Esophagus squamous epithelium (tissue), 5 donors: ENCODE data around the gene UTP14A. TPM values are rescaled to one million over a fixed set of nuclear protein-coding genes. Genes with fewer than 3 reads are reported as not detected.

ENCODE experiments used
- DNase-seq: peaks from one replicate; lab custom pipeline; 2025; lab: John Stamatoyannopoulos, UW
- H3K27ac ChIP-seq, 4 donors: fragments of 200-600 bp; sonication (generic); one replicate each; pipeline ENCODE4 v1.5.1; 2016 to 2019; ENCODE audit warnings: mild to moderate bottlenecking in 1 of 4
- H3K27me3 ChIP-seq, 4 donors: fragments of 200-600 bp; sonication (generic); 1 replicate in 3 of 4; 2 replicates in 1 of 4; pipeline versions ENCODE4 v1.5.1 to v1.6.0; 2017 to 2021; ENCODE audit warnings: antibody characterized with exemption in 1 of 4
- H3K36me3 ChIP-seq, 3 donors: fragments of 200-600 bp; sonication (generic); one replicate each; pipeline ENCODE4 v1.5.1; 2016 to 2019
- H3K4me1 ChIP-seq, 3 donors: fragments of 200-600 bp; sonication (generic); one replicate each; pipeline ENCODE4 v1.5.1; 2017 to 2019
- H3K4me3 ChIP-seq, 4 donors: fragments of 200-600 bp; sonication (generic); 1 replicate in 3 of 4; 2 replicates in 1 of 4; pipeline ENCODE4 v1.5.1; 2016 to 2019; ENCODE audit warnings: mild to moderate bottlenecking in 2 of 4, moderate library complexity in 1 of 4
- H3K9me3 ChIP-seq, 3 donors: fragments of 200-600 bp; sonication (generic); one replicate each; pipeline ENCODE4 v1.5.1; 2016 to 2019
- CTCF ChIP-seq, 6 experiments: fragments of 450-650 bp in 4 of 6; fragments of 200-600 bp in 2 of 6; sonication (generic) in 2 of 6; IDR thresholded peaks; one replicate each; pipeline ENCODE4 v1.5.1; 2016 to 2019; ENCODE audit warnings: antibody characterized with exemption in 6 of 6, mild to moderate bottlenecking in 4 of 6, moderate library complexity in 4 of 6
- POLR2A ChIP-seq, 4 donors: fragments of 450-650 bp; IDR thresholded peaks; one replicate each; pipeline ENCODE4 v1.6.1; 2017; ENCODE audit warnings: antibody characterized with exemption in 4 of 4, mild to moderate bottlenecking in 4 of 4, moderate library complexity in 3 of 4
- WGBS, 2 donors: methylation state at CpG; one replicate each; pipeline ENCODE4 v1.1.5; 2018; 5-methylcytosine and 5-hydroxymethylcytosine counted together
- intact Hi-C: fragments of 100-400 bp; cut with DNase I; formaldehyde crosslinking; loops from one replicate; pipeline ENCODE4 v1.15.0; 2022
- total RNA-seq, 4 donors: library from RNA; depleted of rRNA; stranded (reverse); fragments of >200 nt; gene quantifications; one replicate each; pipeline ENCODE4 v1.1.0, GENCODE V29; 2016
- donor health status: DM: yes; HTN: yes; CAD: no.

UTP14A gene
- total RNA-seq, 4 donors from 2014 or later, result 14.4 to 25.2 (median 19.5) TPM

GRCh38 chrX:129956145-129956544 lies 50.2 kb downstream of the UTP14A start:
- Histone ChIP-seq H3K4me1 (peaks cover 0 to 47% (median 5%) of the 10 kb centered on the region in 3 donors), H3K27me3 (no peaks in the 10 kb centered on the region), H3K27ac (no peak overlapping the region), H3K4me3 (no peak overlapping the region), H3K36me3 (no peaks in the 10 kb centered on the region), H3K9me3 (no peaks in the 10 kb centered on the region)
- intact Hi-C loops, result no loop called here
- TF ChIP-seq CTCF (IDR thresholded peaks at IDR 0.05) (no peak), POLR2A (IDR thresholded peaks at IDR 0.05) (no peak)
- DNase-seq, result no peak
- 70 to 88% methylated on average over 2 to 8 of the region's 10 CpGs for WGBS, 2 donors

DNA sequence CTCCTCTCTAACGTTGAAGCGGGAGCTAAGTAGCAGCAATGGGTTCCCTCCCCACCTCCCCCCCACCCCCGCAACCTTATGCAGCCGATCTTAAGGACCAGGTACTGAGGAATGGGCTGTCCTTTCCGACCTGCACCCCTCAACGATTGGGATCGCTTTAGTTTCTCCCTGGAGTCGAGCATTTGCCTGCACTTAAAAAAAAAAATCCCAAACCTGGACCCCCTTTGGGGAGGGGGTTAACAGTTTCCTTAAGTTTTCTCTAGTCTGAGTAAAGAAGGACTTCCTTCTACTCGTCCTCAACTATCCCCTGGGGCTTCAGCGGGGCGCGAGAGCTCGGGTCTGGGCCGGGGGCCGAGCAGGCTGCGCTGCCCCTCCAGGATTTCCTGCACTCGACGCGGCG lies 50.8 kb downstream of the UTP14A start:
- WGBS, 2 donors, result 40 to 51% methylated on average over 2 to 16 of the region's 20 CpGs
- H3K27ac ChIP-seq, result peak overlapping the region; percentile 49 to 75 (median 61)
- H3K4me3 ChIP-seq, result peak overlapping the region; percentile 29 to 67 (median 40)

DNA sequence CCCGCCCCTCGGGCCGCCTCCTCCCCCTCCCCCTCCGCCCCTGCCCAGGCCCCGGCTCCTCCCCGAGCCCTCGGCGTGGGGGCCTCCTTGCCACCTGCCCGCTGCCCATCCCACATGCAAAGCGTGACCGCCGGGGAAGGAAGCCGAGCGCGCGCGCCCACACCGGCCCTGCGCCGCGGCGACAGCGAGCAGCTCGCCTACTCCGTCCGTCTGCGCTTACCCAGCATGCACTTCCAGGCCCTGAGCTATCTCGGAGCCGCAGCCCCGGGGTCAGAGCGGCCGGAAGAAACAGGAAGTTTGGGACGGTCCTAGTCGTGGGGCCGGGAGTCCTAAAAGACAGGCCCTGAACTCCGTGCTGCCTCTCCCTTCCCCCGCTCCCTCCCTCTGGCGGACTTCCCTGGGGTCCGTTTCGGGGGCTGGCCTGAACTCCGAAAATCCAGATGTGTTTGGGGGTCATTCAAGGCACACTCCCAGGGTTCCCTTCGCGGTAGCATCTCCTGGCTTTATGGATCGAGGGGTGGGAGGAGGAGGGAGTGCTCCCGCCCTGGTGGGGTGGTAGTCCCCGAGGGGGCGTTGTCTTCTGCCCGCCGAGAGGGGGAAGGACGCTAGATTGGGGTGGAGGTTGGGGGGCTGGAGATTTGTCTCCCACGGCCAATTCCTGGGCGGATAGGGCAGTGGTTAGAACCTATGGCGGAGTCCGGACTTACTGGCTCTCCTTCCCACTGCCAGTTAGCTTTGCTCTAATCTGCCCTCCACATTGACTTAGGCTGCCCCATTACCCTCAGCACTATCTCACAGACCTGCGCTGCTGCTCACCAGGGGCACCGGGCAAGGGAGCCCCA lies 51.5 kb downstream of the UTP14A start:
- Histone ChIP-seq H3K9me3 (no peaks in the 10 kb centered on the region), H3K4me1 (peaks cover 0 to 51% (median 5%) of the 10 kb centered on the region in 3 donors), H3K27me3 (no peaks in the 10 kb centered on the region), H3K36me3 (no peaks in the 10 kb centered on the region), H3K27ac (peak overlapping the region; percentile 49 to 75 (median 61)), H3K4me3 (peak overlapping the region; percentile 29 to 67 (median 40))
- 46 to 100% methylated on average over 2 to 5 of the region's 56 CpGs for WGBS, 2 donors
- TF ChIP-seq POLR2A (IDR thresholded peaks at IDR 0.05), result peak in 2 of 4 donors; percentile 10 to 36
- no peak for TF ChIP-seq CTCF (IDR thresholded peaks at IDR 0.05)
- intact Hi-C loops, result no loop called here
- peak; percentile 11 for DNase-seq

More for the DNA sequence above, 50.8 kb downstream of the UTP14A start:
- TF ChIP-seq CTCF (IDR thresholded peaks at IDR 0.05) (no peak), POLR2A (IDR thresholded peaks at IDR 0.05) (no peak)
- H3K36me3 ChIP-seq, result no peaks in the 10 kb centered on the region
- no peaks in the 10 kb centered on the region for H3K27me3 ChIP-seq
- no peaks in the 10 kb centered on the region for H3K9me3 ChIP-seq
- intact Hi-C loops, result no loop called here
- no peak for DNase-seq
- peaks cover 0 to 53% (median 5%) of the 10 kb centered on the region in 3 donors for H3K4me1 ChIP-seq

- Histone ChIP-seq H3K27ac (peak overlapping the region in 3 of 4 donors; percentile 51 to 75 (median 71)), H3K36me3 (no peaks in the 10 kb centered on the region), H3K9me3 (no peaks in the 10 kb centered on the region), H3K4me1 (peaks cover 0 to 45% (median 3%) of the 10 kb centered on the region in 3 donors), H3K27me3 (no peaks in the 10 kb centered on the region), H3K4me3 (no peak overlapping the region)
- DNase-seq, result no peak
- TF ChIP-seq CTCF (IDR thresholded peaks at IDR 0.05), result no peak
- TF ChIP-seq POLR2A (IDR thresholded peaks at IDR 0.05), result no peak
- 79 to 90% methylated on average over 3 to 5 of the region's 7 CpGs for WGBS, 2 donors
- intact Hi-C loops, result no loop called here
Measured at GRCh38 chrX:129958083-129958465, 52.1 kb downstream of the UTP14A start.

- TF ChIP-seq POLR2A (IDR thresholded peaks at IDR 0.05) (no peak), CTCF (IDR thresholded peaks at IDR 0.05) (no peak)
- peak overlapping the region in 1 of 4 donors; percentile 29 for H3K27ac ChIP-seq
Measured at GRCh38 chrX:129958814-129959492, 53.0 kb downstream of the UTP14A start.

More at GRCh38 chrX:129958814-129959492, 53.0 kb downstream of the UTP14A start:
- no peaks in the 10 kb centered on the region for H3K9me3 ChIP-seq
- no peaks in the 10 kb centered on the region for H3K27me3 ChIP-seq
- DNase-seq, result no peak
- H3K4me3 ChIP-seq, result peak overlapping the region in 1 of 4 donors; percentile 18
- intact Hi-C loops, result no loop called here
- 45 to 49% methylated on average over 7 to 11 of the region's 13 CpGs for WGBS, 2 donors
- peaks cover 0 to 41% (median 0%) of the 10 kb centered on the region in 3 donors for H3K4me1 ChIP-seq
- H3K36me3 ChIP-seq, result no peaks in the 10 kb centered on the region
